ENCODE results near the gene PRKN.

DNA sequence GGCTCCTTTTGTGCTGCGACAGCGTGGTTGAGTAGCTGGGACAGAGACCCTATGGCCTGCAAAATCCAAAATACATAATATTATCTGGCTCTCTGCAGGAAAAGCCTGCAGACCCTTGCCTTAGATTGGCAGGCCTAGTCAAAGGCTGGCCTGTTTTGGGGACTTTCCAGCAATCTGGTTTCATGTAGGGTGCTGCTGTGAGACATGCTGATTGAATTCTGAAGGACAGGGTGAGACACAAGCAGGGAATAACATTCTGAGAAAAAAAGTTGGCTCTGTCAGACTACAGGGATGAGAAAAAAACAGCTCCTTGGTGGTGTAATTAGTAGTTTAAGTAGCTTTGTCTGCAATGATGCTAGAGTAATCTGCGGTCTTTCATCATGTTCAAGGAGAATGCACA lies 1051.0 kb downstream of the PRKN start:
- TF ChIP-seq EZH2 (IDR thresholded peaks at IDR 0.05; ENCODE audit: insufficient read depth, poor library complexity, severe bottlenecking) = no peak
- no peak for TF ChIP-seq EZH2phosphoT487 (IDR thresholded peaks at IDR 0.05; ENCODE audit: insufficient read depth, low read depth)
